A204.1 (cell line): Measurements from ENCODE around the gene PDF.

Experiments
- FAIRE-seq: peaks from 2 replicates; lab custom pipeline; 2012; peaks lifted over from hg19 to GRCh38; lab: Jason Lieb, UNC

Gene PDF

GRCh38 chr16:69277413-69277812 lies 53.0 kb downstream of the PDF start:
- no peak for FAIRE-seq
